Smooth muscle cell of the coronary artery (primary cell): ENCODE results near the gene ZHX3. TPM values are rescaled to one million over a fixed set of nuclear protein-coding genes. Genes with fewer than 3 reads are reported as not detected.

ENCODE experiments used
- total RNA-seq: library from RNA; depleted of rRNA; stranded (reverse); fragments of >200 nt; gene quantifications from 2 replicates; pipeline ENCODE4 v1.2.3, GENCODE V29; 2014; ENCODE audit warnings: low replicate concordance

ZHX3 gene, protein sequence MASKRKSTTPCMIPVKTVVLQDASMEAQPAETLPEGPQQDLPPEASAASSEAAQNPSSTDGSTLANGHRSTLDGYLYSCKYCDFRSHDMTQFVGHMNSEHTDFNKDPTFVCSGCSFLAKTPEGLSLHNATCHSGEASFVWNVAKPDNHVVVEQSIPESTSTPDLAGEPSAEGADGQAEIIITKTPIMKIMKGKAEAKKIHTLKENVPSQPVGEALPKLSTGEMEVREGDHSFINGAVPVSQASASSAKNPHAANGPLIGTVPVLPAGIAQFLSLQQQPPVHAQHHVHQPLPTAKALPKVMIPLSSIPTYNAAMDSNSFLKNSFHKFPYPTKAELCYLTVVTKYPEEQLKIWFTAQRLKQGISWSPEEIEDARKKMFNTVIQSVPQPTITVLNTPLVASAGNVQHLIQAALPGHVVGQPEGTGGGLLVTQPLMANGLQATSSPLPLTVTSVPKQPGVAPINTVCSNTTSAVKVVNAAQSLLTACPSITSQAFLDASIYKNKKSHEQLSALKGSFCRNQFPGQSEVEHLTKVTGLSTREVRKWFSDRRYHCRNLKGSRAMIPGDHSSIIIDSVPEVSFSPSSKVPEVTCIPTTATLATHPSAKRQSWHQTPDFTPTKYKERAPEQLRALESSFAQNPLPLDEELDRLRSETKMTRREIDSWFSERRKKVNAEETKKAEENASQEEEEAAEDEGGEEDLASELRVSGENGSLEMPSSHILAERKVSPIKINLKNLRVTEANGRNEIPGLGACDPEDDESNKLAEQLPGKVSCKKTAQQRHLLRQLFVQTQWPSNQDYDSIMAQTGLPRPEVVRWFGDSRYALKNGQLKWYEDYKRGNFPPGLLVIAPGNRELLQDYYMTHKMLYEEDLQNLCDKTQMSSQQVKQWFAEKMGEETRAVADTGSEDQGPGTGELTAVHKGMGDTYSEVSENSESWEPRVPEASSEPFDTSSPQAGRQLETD
- 9.2 and 10.3 TPM in 2 replicates for total RNA-seq

DNA sequence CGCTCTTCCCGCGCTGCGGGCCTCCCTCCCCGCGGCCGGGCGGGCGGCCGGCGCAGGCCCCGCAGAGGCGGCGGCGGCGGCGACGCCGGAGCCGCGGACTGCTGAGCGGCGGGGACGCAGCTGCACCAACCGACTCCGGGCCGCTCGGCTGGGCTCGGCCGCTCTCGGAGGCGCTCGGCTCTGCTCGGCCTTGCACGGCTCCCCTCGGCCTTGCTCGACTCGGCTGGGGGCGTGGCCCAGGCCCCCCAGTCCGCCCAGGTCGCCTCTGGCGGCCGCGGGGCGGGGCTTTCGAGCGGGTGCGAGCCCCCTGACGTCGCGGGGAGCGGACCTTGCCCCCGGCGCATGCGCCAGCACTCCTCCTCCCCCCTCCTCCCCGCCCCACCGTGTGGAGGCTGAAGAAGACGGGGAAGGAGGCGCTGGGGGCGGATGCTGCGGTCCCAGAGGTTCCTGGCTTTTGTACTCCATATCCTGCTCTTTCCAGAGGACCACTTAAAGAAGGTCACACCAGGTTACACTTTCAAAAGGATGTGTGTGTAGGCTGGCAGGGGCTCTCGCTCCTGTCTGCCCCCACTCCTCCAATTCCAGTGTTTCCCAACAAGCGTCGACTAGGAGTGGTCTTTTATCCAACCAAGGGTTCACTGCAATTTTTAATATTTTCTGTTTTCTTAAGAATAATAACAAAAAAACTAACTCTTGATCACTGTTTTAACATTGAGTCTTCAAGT lies at the start of gene ZHX3:
Gene ZHX3 (minus strand): TSS at position 186 of the 725 bp plus-strand sequence. CDS start 112,815 bp downstream, outside the sequence.

DNA sequence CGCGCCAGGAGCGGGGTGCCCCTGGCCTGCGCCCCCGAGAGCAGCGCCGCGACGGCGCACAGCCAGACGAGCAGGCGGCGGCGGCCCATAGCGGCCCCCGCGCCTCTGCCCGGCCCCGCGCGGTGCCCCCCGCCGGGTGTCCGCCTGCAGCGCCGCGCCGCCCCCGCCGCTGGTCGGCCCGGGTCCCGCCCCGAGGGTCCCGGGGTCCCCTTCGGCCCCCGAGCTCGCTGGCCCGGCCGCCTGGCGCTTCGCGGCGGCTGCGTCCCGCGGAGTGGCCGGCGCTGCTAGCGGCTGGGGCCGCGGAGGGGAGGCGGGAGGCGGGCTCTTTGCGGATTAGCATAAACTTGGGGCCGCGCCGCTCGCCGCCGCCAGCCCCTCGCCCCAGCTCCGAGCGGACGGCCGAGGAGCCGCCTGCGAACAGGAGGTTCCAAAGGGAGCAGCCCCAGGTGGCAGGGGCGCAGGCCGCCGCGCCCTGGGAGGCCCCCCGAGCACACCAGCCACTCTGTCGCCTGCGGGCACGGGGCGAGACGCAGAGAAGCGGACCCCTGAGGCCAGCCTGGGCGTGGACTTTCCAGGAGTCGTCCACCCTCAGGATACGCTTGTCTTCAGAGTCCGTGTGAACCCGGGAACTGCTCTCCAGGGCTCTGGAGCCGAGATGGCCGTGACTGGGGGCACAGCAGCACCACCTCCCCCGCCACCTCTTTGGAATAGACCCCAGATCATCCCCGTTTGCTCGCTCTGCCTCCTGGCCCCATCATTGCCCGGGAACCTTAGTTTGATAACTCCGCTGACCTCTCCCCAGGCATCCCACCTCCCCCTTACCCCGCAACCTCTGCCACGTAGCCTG lies 49.2 kb upstream of the ZHX3 start, which contains the start of gene EMILIN3:
Gene EMILIN3 (minus strand): TSS at position 273 of the 847 bp plus-strand sequence. CDS start 184 bp downstream, at position 89.

DNA sequence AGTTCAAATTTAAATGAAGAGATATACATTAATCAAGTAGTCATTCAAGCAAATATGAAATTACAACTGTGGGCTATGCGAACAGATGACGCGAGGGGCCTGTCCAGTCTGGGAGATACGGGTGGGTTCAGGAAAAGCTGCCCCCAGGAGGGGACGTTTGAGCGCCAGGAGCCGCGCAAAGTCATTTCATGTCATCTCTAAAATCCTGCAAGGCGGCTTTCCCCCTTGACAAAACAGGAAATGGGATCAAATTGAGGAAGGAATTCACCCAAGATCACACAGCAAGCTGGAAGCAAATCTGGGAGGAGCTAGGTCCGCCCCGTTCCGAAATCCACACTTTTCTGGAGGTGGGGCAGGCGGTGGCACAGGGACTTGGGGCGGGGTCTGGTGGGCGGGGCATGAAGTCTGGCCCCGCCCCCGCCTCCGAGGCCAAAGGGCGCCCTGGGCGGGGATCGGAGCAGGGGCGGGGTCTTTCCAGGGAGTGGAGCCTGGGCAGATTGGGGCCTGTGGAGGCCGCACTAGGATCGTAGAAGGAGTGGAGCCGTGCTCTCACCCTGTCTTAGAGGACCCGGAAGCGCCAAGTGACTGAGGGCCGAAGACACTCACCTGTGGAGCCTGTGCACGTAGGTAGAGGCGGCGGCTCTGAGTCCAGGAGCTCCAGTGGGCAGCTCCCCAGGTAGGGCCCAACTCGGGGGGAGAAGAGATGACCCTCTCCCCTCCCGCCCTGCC lies 23.0 kb upstream of the ZHX3 start, which contains the start of gene LPIN3:
Gene LPIN3 (plus strand): TSS at position 495 of the 729 bp plus-strand sequence. CDS start 4,983 bp downstream, outside the sequence.

DNA sequence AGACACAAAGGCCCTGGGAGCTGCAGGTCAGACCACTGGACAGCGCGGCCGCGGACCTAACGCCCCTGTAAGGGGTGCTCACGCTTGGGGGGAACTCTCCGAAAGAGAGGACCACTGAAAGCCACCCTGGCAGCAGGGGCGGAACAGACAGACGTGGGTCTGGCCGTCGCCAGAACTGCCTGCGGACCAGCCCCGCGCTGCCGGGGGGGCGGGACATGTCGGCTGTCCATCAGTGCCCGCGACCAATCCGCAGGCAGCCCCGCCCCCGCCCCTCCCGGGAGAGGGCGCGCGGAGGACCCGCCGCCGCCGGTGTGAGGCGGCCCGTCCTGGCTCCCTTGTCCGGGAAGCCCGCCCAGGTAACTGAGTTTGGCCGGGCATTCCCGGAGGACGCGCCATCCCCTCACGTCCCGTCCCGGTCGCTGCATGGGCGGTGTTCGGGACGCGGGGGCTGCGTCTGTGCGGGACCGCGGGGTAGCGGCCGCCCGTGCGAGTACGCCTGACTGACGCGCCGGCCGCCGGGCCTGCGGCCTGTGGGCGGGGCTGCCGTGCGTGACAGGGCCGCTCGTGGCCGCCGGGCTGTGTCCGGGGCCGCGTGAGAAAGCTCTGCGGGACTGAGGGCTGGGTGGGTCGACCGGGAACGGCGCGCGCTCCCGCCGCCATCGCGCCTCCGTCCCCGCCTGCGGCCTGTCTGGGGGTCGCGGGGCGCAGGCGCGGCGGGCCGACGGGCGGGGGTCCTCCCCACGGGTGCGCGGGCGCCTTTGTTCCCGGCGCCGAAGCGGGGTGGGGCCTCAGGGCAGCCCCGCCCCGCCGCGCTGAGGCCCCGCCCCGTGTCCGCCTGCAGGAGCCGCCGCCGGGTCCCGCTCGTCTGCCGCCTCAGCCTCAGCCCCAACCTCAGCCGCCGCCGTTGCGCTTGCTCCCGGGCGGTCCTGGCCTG lies 180.6 kb downstream of the ZHX3 start, which contains the start of gene PLCG1:
Gene PLCG1 (plus strand): TSS at position 864 of the 934 bp plus-strand sequence. CDS start 99 bp downstream, outside the sequence.

Other genes starting within 250 kb of the ZHX3 start
- gene PLCG1, start 180.2 kb downstream of the ZHX3 start, total RNA-seq = 97.4 and 101 TPM in 2 replicates
- gene LPIN3, start 23.1 kb upstream of the ZHX3 start, total RNA-seq = 4.0 and 5.4 TPM in 2 replicates
- gene EMILIN3, start 49.1 kb upstream of the ZHX3 start, total RNA-seq = under 0.01 TPM in 1 of 2 replicates, not detected in the other